ENCODE results near the gene BEX5.
"Not testable (repeated sequence)": the region's sequence is repeated elsewhere in the genome, so short reads cannot be mapped to it uniquely, and the experiment has no call there.

Gene BEX5

GRCh38 chrX:102126080-102126818 lies 29.5 kb downstream of the BEX5 start:
- peak overlapping the region; percentile 57 for H3K4me3 ChIP-seq (ENCODE audit: low read depth, low read length)
- H3K27me3 ChIP-seq (ENCODE audit: control insufficient read depth, insufficient read depth, low read length), result peaks cover 31% of the 10 kb centered on the region
- not testable (repeated sequence) for H3K9ac ChIP-seq (ENCODE audit: low read depth, low read length); H3K27ac ChIP-seq (ENCODE audit: low read depth, low read length); H3K4me1 ChIP-seq (ENCODE audit: control insufficient read depth, insufficient read depth, low read length); H3K36me3 ChIP-seq (ENCODE audit: control insufficient read depth, insufficient read depth, low read length)
- H3K9me3 ChIP-seq (ENCODE audit: control insufficient read depth, insufficient read depth, low read length), result peaks cover 31% of the 10 kb centered on the region

DNA sequence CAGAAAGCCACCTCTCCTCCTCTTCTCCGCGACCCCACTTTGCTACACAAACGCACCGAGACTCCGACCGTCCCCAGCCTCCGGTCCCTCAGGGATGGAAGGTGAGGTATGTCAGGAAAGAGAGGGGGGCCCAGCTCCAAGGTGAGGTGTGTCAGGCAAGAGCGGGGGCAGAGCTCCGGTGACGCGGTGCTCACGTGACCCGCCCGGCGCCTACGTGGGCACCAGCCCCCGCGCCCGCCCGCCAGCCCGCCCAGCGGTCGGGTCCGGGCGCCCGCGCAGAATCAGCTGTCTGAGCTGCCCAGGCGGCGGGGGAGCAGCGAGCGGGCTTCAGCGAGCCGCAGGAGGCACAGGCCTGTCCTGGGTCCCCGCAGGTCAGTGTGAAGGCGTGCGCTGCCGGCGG lies 30.3 kb downstream of the BEX5 start, which contains the start of gene TCEAL2:
Gene TCEAL2, plus strand, starts transcription at position 244 of the 400 bp plus-strand sequence. CDS start 1,152 bp downstream, outside the sequence.
- not testable (repeated sequence) for H3K27ac ChIP-seq (ENCODE audit: low read depth, low read length); H3K4me1 ChIP-seq (ENCODE audit: control insufficient read depth, insufficient read depth, low read length); H3K9ac ChIP-seq (ENCODE audit: low read depth, low read length); H3K36me3 ChIP-seq (ENCODE audit: control insufficient read depth, insufficient read depth, low read length)
- Histone ChIP-seq H3K27me3 (ENCODE audit: control insufficient read depth, insufficient read depth, low read length) (peaks cover 31% of the 10 kb centered on the region), H3K9me3 (ENCODE audit: control insufficient read depth, insufficient read depth, low read length) (peaks cover 33% of the 10 kb centered on the region), H3K4me3 (ENCODE audit: low read depth, low read length) (peak within 1 kb of the TSS; percentile 61)

DNA sequence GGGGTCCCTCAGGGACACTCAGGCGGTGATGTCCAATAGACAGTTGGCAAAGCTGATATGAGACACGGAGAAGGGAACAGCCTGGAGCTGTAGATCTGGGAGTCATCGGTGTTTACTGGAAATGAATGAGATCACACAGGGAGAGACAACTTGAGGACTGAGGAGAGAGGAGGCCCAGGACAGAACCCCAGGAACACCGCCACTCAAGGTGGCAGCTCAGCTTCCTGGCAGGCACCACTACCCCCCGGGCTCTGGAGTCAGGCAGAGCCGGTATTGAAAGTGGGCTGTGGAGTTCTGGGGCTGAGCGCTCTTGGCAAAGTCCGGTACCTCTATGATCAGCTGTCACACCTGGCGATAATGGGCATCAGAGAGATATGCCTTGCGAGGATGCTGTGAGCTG lies 30.8 kb downstream of the BEX5 start:
- not testable (repeated sequence) for H3K9ac ChIP-seq (ENCODE audit: low read depth, low read length); H3K4me1 ChIP-seq (ENCODE audit: control insufficient read depth, insufficient read depth, low read length)
- H3K4me3 ChIP-seq (ENCODE audit: low read depth, low read length), result peak overlapping the region; percentile 61

DNA sequence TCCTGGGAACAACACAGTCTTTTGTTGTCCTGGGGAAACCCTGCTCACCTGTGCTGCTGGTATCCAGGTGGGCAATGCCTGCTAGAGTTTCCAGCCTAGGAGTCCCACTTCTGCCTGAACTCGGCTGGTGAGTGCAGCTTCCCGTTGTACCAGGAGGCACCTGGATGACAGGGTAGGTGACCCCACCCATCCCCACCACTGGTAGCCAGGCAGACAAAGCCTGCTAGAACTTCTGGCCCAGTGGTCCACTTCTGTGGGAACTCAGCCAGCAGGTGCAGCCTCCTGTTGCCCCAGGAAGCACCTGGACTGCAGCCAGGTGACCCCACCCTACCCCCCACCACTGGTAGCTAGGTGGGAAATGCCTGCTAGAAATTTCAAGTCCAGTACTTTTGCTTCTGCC lies 40.0 kb downstream of the BEX5 start:
- H3K4me3 ChIP-seq (ENCODE audit: low read depth, low read length), result no peak overlapping the region
- peaks cover 70% of the 10 kb centered on the region for H3K9me3 ChIP-seq (ENCODE audit: control insufficient read depth, insufficient read depth, low read length)
- no peaks in the 10 kb centered on the region for H3K4me1 ChIP-seq (ENCODE audit: control insufficient read depth, insufficient read depth, low read length)

More for the DNA sequence above, 30.8 kb downstream of the BEX5 start:
- Histone ChIP-seq H3K27me3 (ENCODE audit: control insufficient read depth, insufficient read depth, low read length) (peaks cover 31% of the 10 kb centered on the region), H3K9me3 (ENCODE audit: control insufficient read depth, insufficient read depth, low read length) (peaks cover 31% of the 10 kb centered on the region)
- H3K36me3 ChIP-seq (ENCODE audit: control insufficient read depth, insufficient read depth, low read length); H3K27ac ChIP-seq (ENCODE audit: low read depth, low read length): not testable (repeated sequence)

GRCh38 chrX:102113367-102113766 lies 42.4 kb downstream of the BEX5 start:
- Histone ChIP-seq H3K4me3 (ENCODE audit: low read depth, low read length) (no peak overlapping the region), H3K9me3 (ENCODE audit: control insufficient read depth, insufficient read depth, low read length) (peaks cover 65% of the 10 kb centered on the region), H3K27ac (ENCODE audit: low read depth, low read length) (no peak overlapping the region), H3K27me3 (ENCODE audit: control insufficient read depth, insufficient read depth, low read length) (no peaks in the 10 kb centered on the region), H3K9ac (ENCODE audit: low read depth, low read length) (no peak overlapping the region), H3K4me1 (ENCODE audit: control insufficient read depth, insufficient read depth, low read length) (no peaks in the 10 kb centered on the region), H3K36me3 (ENCODE audit: control insufficient read depth, insufficient read depth, low read length) (no peaks in the 10 kb centered on the region)

More for the DNA sequence above, 40.0 kb downstream of the BEX5 start:
- H3K27me3 ChIP-seq (ENCODE audit: control insufficient read depth, insufficient read depth, low read length), result no peaks in the 10 kb centered on the region
- H3K9ac ChIP-seq (ENCODE audit: low read depth, low read length), result no peak overlapping the region
- H3K27ac ChIP-seq (ENCODE audit: low read depth, low read length), result no peak overlapping the region
- no peaks in the 10 kb centered on the region for H3K36me3 ChIP-seq (ENCODE audit: control insufficient read depth, insufficient read depth, low read length)

Measured in HUES48 (cell line).